ENCODE results near the gene PHF23. TPM values are rescaled to one million over a fixed set of nuclear protein-coding genes. Genes with fewer than 3 reads are reported as not detected.
A peak's percentile ranks its signal among the peaks of the same experiment; 100 is the strongest.

The PHF23 gene
- polyA plus RNA-seq, 1 experiment, result 72.8 TPM

DNA sequence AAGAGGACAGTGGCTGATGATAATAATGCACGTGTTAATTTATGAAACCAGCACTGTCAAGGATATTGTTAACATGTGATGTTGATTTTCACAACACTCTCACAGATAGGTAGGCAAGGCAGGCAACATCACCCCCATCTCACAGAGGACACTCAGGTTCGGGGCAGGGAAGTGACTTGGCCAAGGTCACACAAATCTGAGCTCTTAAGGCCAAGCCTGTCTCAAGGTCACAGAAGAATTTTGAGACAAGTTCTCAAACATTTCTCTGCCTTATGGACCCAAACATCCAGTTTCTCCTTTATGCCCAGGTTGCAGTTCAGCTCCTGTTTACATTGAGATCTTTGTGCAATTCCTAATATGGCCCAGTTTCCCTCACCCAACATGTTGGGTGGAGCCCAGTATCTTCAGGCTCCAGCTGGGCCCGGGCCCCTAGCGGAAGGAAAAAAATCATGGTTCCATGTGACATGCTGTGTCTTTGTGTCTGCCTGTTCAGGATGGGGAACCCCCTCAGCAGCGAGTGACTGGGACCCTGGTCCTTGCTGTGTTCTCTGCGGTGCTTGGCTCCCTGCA is 43.6 kb upstream of the PHF23 start:
- CTCF ChIA-PET, result interaction anchor here (0.6 to 6.9 kb wide), 4 partner anchors 9 to 237 kb away, joined by 3 to 51 read pairs (median 4); no protein-coding TSS in a partner anchor
- TF ChIP-seq, protein P1, sequence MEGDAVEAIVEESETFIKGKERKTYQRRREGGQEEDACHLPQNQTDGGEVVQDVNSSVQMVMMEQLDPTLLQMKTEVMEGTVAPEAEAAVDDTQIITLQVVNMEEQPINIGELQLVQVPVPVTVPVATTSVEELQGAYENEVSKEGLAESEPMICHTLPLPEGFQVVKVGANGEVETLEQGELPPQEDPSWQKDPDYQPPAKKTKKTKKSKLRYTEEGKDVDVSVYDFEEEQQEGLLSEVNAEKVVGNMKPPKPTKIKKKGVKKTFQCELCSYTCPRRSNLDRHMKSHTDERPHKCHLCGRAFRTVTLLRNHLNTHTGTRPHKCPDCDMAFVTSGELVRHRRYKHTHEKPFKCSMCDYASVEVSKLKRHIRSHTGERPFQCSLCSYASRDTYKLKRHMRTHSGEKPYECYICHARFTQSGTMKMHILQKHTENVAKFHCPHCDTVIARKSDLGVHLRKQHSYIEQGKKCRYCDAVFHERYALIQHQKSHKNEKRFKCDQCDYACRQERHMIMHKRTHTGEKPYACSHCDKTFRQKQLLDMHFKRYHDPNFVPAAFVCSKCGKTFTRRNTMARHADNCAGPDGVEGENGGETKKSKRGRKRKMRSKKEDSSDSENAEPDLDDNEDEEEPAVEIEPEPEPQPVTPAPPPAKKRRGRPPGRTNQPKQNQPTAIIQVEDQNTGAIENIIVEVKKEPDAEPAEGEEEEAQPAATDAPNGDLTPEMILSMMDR (IDR thresholded peaks at IDR 0.05; ENCODE audit: insufficient read depth, low read depth, low read length), result no peak
- POLR2A ChIA-PET, result no interaction called here
- no peaks in the 10 kb centered on the region for H3K36me3 ChIP-seq (ENCODE audit: control insufficient read depth, insufficient read depth, low read length)
- no peak overlapping the region for H3K4me3 ChIP-seq (ENCODE audit: low read depth, low read length)
- peaks cover 12% of the 10 kb centered on the region for H3K27me3 ChIP-seq (ENCODE audit: control insufficient read depth, insufficient read depth, low read length)
- DNase-seq (ENCODE audit: low read depth), result no peak

DNA sequence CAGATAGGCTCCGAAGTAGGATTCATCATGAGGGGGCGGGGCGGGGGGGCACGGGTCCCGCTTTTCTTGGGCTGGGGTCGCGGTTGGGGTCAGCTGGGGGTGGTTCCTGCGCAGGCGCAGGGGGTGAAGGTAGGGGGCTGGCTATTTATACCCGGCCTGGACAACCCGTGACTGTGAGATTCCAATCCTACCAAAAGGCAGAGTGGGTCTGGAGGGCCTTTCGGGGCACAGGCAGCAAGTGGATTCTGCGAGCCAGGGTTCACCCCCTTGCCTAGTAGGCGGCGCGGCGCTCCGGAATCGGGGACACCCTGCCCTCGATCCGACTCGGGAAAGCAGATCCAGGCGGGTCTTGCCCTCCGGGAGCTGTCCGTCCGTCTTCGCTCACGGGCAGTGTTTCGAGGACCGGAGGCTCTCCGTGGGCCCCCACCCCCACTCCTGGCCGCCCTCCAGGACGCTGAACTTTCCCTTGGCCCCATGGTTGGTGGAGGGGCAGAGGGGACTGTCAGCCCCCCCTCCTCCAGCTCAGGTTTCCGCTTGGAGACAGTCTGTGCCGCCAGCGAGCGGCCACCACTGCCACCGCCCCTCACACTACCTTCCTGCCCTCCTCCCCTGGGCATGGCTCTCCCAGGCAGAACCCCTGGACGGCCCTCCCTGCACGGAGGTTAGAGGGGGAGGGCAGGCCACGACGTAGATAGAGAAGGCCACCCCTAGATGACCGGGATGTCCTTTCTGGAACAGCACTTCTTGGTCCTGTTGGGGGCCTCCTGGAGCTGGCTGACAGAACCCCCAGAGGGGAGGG is 42.9 kb upstream of the PHF23 start:
- Histone ChIP-seq H3K36me3 (ENCODE audit: control insufficient read depth, insufficient read depth, low read length) (no peaks in the 10 kb centered on the region), H3K27me3 (ENCODE audit: control insufficient read depth, insufficient read depth, low read length) (peaks cover 11% of the 10 kb centered on the region), H3K4me3 (ENCODE audit: low read depth, low read length) (peak overlapping the region; percentile 48)
- CTCF ChIA-PET, result interaction anchor here (0.6 to 6.9 kb wide), 5 partner anchors 10 to 236 kb away, joined by 3 to 51 read pairs (median 6); no protein-coding TSS in a partner anchor
- no peak for DNase-seq (ENCODE audit: low read depth)
- TF ChIP-seq, protein P1 (IDR thresholded peaks at IDR 0.05; ENCODE audit: insufficient read depth, low read depth, low read length), result no peak
- POLR2A ChIA-PET, result no interaction called here

DNA sequence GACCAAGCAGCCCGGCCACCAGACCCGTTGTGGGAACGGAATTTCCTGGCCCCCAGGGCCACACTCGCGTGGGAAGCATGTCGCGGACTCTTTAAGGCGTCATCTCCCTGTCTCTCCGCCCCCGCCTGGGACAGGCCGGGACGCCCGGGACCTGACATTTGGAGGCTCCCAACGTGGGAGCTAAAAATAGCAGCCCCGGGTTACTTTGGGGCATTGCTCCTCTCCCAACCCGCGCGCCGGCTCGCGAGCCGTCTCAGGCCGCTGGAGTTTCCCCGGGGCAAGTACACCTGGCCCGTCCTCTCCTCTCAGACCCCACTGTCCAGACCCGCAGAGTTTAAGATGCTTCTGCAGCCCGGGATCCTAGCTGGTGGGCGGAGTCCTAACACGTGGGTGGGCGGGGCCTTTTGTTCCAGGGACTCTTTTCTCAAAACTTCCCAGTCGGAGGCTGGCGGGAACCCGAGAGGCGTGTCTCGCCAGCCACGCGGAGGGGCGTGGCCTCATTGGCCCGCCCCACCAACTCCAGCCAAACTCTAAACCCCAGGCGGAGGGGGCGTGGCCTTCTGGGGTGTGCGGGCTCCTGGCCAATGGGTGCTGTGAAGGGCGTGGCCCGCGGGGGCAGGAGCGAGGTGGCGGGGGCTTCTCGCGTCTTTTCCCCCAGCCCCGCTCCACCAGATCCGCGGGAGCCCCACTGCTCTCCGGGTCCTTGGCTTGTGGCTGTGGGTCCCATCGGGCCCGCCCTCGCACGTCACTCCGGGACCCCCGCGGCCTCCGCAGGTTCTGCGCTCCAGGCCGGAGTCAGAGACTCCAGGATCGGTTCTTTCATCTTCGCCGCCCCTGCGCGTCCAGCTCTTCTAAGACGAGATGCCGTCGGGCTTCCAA is 42.1 kb upstream of the PHF23 start, which contains the start of gene SLC2A4:
TSS of gene SLC2A4 (plus strand) at position 645 of the 879 bp plus-strand sequence. CDS start at position 862, 217 bp downstream.
- peaks cover 11% of the 10 kb centered on the region for H3K27me3 ChIP-seq (ENCODE audit: control insufficient read depth, insufficient read depth, low read length)
- ChIA-PET POLR2A (interaction anchor here (0.6 kb wide), 1 partner anchor 264 kb away, joined by 5 read pairs; no protein-coding TSS in a partner anchor), CTCF (interaction anchor here (0.6 to 6.9 kb wide), 11 partner anchors 11 to 279 kb away, joined by 3 to 51 read pairs (median 4); no protein-coding TSS in a partner anchor)
- peak within 1 kb of the TSS; percentile 48 for H3K4me3 ChIP-seq (ENCODE audit: low read depth, low read length)
- no peaks in the 10 kb centered on the region for H3K36me3 ChIP-seq (ENCODE audit: control insufficient read depth, insufficient read depth, low read length)
- TF ChIP-seq, protein P1 (IDR thresholded peaks at IDR 0.05; ENCODE audit: insufficient read depth, low read depth, low read length), result no peak
- DNase-seq (ENCODE audit: low read depth), result peak; percentile 63

DNA sequence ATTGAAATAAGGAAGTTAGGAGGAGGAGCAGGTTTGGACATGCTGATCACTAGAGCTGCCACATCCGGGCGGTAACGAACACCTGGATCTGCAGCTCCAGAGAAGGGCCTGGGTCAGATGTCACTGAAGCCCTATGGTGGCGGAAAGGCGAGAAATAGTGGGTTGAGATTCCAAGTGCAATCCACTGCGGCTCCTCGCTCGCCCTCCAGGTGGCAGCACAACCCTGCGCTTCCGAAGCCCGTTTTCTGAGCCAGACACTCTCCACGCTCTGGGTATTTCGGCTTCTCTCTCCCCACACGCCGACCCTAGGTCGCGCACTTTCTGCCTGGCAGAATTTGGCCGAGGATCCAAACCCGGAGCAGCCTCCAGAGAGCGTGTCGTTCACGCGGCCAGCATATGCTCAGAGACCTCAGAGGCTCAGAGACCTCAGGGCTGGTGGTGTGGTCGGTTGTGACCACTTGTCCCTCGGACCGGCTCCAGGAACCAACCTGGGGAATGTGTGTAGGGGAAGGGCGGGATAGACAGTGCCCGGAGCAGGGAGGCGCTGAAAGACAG is 41.3 kb upstream of the PHF23 start:
- ChIA-PET CTCF (interaction anchor here (0.6 to 6.9 kb wide), 11 partner anchors 11 to 280 kb away, joined by 3 to 51 read pairs (median 4); partner anchors contain the start of genes ACADVL and DLG4), POLR2A (interaction anchor here (0.6 kb wide), 1 partner anchor 263 kb away, joined by 5 read pairs; no protein-coding TSS in a partner anchor)
- no peak for DNase-seq (ENCODE audit: low read depth)
- TF ChIP-seq, protein P1 (IDR thresholded peaks at IDR 0.05; ENCODE audit: insufficient read depth, low read depth, low read length), result peak; percentile 82
- Histone ChIP-seq H3K4me3 (ENCODE audit: low read depth, low read length) (peak overlapping the region; percentile 48), H3K36me3 (ENCODE audit: control insufficient read depth, insufficient read depth, low read length) (no peaks in the 10 kb centered on the region), H3K27me3 (ENCODE audit: control insufficient read depth, insufficient read depth, low read length) (peaks cover 6% of the 10 kb centered on the region)

All from BJ (cell line).